GM21825 (cell line): ENCODE data around the gene RHOD.

ENCODE experiments used
- ATAC-seq: cut with Tn5 transposase; IDR thresholded peaks from one replicate; pipeline ENCODE4 v1.9.1; 2021; ENCODE audit warnings: mild to moderate bottlenecking, moderate library complexity; ENCODE audit not compliant: unreplicated experiment

Gene RHOD

GRCh38 chr11:67058506-67058905 is 1.9 kb downstream of the RHOD start:
- ATAC-seq: no peak

- no peak for ATAC-seq
Observed at GRCh38 chr11:67059671-67060070, 3.0 kb downstream of the RHOD start.

- ATAC-seq: no peak
Observed at GRCh38 chr11:67060111-67060522, 3.5 kb downstream of the RHOD start.

- no peak for ATAC-seq
Observed at GRCh38 chr11:67062526-67063373, 6.1 kb downstream of the RHOD start.

- ATAC-seq: no peak
Observed at GRCh38 chr11:67066333-67066709, 9.7 kb downstream of the RHOD start.

GRCh38 chr11:67071420-67072284 is 15.0 kb downstream of the RHOD start:
- no peak for ATAC-seq

GRCh38 chr11:67072295-67072694 is 15.6 kb downstream of the RHOD start:
- no peak for ATAC-seq

GRCh38 chr11:67073908-67074307 is 17.3 kb downstream of the RHOD start:
- ATAC-seq: no peak

- no peak for ATAC-seq
Observed at GRCh38 chr11:67076202-67076601, 19.6 kb downstream of the RHOD start.

GRCh38 chr11:67079065-67079705 is 22.5 kb downstream of the RHOD start:
- no peak for ATAC-seq

GRCh38 chr11:67082071-67082791 is 25.6 kb downstream of the RHOD start:
- no peak for ATAC-seq

GRCh38 chr11:67083786-67084366 is 27.2 kb downstream of the RHOD start:
- no peak for ATAC-seq

- no peak for ATAC-seq
Observed at GRCh38 chr11:67085617-67086016, 29.0 kb downstream of the RHOD start.

GRCh38 chr11:67090717-67091116 is 34.1 kb downstream of the RHOD start:
- ATAC-seq: no peak

- ATAC-seq: no peak
Observed at GRCh38 chr11:67095214-67095507, 38.5 kb downstream of the RHOD start.

GRCh38 chr11:67098799-67099429 is 42.3 kb downstream of the RHOD start:
- no peak for ATAC-seq

- ATAC-seq: no peak
Observed at GRCh38 chr11:67099831-67100324, 43.2 kb downstream of the RHOD start.

- ATAC-seq: no peak
Observed at GRCh38 chr11:67102664-67103063, 46.0 kb downstream of the RHOD start.

GRCh38 chr11:67105964-67106363 is 49.3 kb downstream of the RHOD start:
- no peak for ATAC-seq

GRCh38 chr11:67111261-67111660 is 54.6 kb downstream of the RHOD start:
- no peak for ATAC-seq
